ENCODE measurements around the gene LIM2. TPM values are rescaled to one million over a fixed set of nuclear protein-coding genes. Genes with fewer than 3 reads are reported as not detected.
A peak's percentile ranks its signal among the peaks of the same experiment; 100 is the strongest.

LIM2 gene
- total RNA-seq, 1 donor, result not detected

DNA sequence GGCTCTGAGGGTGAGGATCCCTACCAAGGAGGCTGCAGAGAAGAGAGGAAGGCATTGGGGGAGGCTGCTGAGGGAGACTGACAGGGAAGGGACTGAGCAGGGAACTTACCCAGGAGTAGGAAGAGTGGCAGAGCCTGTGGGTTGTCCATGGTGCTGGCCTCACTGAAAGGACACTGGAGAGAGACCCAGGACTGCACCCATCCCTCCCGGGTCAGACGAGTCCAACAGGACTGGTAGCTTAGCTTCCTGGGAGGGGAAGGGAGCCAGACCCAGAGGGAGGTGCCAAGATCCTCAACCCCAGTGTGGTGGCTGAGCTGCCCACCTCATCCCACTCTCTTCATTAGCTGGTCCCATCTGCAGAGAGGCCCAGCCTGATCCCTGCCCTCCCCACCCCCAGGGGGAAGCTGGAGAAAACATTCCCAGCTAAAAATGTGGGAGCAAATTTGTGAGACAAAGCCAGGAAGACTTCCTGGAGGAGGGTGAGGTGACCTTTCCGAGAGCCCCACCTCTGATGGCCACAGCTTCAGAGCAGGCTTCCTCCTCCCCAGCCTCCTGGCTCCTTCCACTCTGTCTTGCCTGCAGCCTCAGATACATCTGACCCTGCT is 45.7 kb downstream of the LIM2 start, which contains the start of gene VSIG10L:
Gene VSIG10L, minus strand, starts transcription at position 164 of the 605 bp plus-strand sequence. Its CDS starts 15 bp downstream, at position 149.
- no peak for DNase-seq (ENCODE audit: low read depth in 2 of 3, low spot score in 2 of 3)

DNA sequence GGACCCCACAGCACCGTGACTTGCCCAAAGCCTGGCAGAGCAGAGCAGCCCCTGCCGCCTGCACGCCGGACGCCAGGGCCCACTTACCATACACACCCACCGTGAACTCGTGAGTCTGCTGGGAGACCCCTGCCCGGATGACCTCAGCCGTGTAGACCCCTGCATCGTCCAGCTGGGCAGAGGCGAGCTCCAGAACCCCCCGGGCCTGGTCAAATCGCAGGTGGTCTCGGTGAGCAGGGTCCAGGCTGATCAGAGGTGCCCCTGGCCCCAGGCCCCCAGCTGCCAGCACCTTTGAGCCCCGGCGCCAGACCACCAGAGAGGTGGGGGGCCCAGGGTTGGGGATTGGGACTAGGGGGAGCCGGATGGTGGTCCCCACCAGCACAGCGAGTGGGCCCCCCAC is 46.7 kb downstream of the LIM2 start:
- DNase-seq (ENCODE audit: low read depth in 2 of 3, low spot score in 2 of 3), result no peak

DNA sequence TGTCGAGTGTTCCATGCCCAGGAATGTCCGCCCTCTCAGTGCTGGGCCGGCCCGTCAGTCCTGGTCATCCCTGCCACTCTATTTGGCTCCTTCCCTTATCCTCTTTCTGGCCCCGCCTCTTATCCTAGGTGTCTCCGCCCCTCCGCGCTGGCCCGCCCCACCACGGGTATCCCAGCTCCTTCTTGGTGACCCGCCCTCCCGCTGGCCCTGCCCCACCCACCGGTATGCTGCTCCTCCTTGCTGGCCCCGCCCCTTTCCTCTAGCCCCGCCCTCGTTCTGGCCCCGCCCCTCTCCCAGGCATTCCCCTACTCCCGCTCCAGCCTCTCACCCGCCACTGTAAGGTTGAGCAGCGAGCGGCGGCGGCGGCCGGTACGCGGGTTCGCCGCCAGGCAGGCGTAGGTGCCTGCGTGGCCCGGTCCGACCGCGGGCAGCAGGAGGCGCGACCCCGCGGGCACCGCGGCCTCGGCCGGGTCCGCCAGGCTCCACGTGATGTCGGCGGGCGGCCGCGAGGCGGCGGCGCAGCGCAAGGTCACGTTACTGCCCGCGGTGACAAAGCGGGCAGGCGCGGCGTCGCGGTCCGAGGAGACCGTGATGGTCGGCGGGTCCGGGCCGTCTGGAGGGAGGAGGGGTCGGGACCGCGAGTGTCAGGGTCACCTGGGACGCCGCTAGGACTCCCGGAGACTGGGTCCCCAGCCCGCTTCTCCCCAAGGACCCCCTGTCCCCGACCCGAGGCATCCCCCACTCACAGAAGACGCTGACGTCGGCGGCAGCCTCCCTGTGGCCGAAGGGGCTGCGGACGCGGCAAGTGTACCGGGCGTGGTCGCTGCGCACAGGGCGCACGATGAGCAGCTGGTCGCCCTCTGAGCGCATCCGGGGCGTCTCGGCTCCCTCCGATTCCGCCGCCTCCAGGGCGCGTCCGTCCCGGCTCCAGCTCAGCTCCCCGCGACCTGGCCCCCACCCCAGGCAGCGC is 47.8 kb downstream of the LIM2 start:
- DNase-seq (ENCODE audit: low read depth in 2 of 3, low spot score in 2 of 3), result peak; percentile 62 to 93 (median 90)

DNA sequence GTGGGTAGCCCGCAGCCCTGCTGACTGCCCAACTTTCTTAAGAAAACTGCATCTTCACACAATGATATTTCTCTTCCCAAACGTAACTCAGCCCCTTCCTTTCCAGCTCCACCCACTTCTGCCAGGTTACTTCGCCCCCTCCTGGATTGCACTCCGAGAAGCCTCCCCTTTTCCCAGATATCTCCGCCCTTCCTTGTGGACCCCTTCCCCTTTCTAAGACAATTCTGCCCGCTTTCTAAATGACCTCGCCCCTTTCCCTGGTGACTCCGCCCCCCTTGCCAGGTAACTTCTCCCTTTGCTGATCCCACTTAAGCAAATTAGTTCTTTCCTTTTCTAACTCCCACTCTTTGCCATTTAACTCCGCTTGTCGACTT is 48.5 kb downstream of the LIM2 start:
- no peak for DNase-seq (ENCODE audit: low read depth in 2 of 3, low spot score in 2 of 3)

DNA sequence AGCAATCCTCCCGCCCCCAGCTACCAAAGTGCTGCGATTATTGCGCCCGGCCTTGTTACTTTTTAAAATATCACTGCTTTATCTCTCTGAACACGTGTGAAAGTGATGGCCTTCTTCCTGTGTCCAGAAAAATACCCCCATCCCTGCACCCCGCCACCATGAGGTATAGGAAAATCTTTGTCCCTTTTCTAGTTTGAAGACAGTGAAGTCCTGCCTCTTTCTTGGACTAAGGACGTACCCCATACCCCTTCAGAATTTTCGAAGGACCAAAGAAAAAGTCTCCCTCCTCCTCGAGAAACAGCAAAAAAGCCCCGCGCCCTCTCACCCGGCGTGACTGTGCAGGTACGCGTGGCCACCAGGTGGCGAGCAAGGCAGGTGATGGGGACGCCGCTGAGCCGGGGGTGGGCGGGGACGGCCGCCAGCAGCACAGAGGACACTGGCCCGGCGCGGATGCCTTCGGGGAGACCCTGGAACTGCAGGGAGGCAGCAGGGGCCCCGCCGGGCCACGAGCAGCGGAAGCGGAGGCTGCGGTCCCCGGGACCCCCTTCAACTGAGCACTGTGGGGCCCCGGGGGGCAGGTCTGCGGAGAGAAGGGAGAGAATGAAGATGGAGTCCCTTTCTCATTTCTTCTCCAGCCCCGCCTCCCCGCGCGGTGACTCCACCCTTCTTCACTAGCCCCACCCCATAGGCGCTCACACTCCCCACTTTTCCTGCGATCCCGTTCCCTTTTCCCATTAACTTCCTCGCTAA is 49.0 kb downstream of the LIM2 start:
- DNase-seq (ENCODE audit: low read depth in 2 of 3, low spot score in 2 of 3), result peak; percentile 68 to 88 (median 84)

DNA sequence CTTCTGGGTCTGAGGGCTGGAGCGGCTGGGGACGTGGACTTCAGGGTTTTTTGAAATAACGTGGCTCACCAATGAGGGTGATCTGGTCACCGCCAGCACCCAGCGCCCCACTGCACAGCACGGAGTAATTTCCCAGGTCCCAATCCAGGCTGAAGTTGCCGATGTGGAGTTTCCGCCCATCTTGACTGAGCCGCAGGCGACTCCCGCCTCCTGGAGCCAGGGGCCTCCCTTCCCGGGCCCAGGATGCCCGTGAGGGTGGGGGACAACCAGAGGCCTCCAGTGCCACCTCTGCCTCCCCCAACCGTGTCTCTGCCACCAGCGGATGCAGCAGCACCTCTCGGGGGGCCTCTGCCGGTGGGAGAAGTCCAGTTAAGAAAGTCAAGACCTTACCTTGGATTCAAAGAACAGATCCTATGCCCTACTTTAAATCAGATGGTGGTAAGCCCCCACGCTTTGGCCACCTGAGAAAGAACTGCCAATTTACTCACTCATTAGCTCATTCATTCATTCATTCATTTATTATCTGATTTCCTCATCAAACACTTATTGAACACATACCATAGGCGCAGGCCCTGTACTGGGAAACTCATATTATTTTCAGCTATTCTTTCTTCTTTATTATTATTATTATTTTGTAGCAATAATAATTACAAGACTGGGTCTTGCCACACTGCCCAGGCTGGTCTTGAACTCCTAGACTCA is 49.8 kb downstream of the LIM2 start:
- DNase-seq (ENCODE audit: low read depth in 2 of 3, low spot score in 2 of 3), result no peak

DNA sequence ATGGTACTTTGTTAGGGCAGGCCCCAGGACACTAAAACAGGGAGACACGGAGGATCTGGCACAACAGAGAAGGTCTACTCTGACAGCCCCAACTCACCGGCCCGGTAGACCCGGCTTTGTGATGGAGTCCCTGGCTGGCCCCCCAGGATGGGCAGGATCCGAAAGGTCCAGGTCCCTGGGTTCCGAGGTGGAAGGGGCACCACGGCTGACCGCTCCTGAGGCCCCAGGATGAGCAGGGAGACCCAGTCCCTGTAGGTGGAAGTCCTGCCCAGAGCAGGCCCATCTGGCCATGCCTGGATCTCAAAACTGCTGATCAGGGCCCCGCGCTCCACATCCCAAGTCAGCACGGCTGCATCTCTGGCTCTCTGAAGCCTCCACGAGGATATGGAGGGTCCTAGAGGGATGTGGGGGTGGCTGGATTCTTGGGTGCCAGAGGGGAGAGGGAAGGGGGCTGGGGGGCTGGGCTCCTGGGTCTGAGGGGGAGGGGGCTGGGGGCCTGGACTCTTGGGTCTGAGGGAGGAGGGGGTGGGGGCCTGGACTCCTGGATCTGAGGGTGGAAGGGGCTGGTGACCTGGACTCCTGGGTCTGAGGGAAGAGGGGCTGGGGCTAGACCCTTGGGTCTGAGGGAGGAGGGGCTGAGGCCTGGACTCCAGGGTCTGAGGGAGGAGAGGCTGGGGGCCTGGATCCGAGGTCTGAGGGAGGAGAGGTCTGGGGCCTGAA is 50.5 kb downstream of the LIM2 start:
- no peak for DNase-seq (ENCODE audit: low read depth in 2 of 3, low spot score in 2 of 3)

DNA sequence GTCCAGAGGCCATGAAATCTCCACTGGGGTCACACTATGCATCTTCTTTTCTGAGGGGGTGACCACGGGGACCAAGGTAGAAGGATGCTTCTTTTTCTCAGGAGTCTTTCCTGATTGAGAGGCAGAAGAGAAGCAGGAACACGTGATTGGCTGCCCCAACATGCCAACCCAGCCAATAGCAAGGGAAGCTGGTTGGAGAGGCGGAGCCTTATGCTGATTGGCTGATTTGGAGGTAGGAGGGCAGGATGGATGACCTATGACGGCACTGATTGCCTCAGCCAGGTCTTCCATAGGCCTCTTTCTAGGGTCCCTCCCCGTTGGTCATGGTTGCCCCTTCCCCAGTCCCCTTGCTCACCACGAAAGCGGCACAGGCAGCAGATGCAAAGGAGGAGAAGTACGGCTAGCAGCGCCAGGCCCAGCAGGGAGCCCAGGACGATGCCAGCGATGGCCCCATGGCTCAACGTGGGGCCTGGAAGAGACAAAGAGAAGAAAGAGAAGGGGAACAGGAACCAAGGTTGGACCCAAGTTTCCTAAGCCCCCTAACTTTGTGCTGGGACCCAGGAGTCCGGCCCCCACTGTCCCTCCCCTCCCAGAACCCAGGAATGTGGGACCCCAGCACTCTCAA is 53.8 kb downstream of the LIM2 start:
- no peak for DNase-seq (ENCODE audit: low read depth in 2 of 3, low spot score in 2 of 3)

DNA sequence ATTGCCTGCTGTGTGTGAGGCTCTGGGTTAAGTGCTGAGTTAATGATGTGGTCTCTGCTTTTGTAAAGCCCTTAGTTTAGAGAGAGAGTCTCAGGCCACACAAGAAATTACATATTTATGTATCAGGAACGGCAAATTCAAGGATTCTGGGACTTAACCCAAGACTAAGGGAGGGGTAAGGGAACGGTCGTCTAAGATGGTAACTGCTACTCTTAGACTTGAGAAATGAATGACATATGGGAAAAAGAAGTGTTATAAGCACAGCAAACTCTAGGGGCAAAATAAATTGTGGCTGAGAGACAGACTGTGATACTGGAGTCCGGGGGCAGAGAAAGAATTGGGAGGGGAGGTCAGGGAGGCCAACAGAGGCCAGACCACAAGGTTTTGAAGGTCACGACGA is 56.1 kb downstream of the LIM2 start:
- DNase-seq (ENCODE audit: low read depth in 2 of 3, low spot score in 2 of 3), result no peak

DNA sequence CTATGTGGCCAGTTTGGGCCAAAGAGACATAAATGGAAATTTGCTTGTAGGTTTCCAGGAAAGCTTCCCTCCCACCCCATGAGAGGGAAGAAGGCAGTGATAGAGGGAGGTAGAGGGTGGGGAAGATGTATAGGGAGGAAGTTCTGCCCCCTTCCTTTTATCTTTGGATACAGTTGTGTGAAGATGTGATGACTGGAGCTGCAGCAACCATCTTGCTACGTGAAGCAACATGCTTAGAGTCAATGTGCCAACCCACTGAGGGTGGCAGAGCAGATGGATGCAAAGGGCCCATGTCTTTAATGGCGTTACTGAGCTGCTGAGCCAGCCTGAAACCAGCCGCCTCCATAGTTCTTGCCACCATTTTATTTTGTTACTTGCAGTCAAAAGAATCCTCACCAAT is 56.6 kb downstream of the LIM2 start:
- no peak for DNase-seq (ENCODE audit: low read depth in 2 of 3, low spot score in 2 of 3)

DNA sequence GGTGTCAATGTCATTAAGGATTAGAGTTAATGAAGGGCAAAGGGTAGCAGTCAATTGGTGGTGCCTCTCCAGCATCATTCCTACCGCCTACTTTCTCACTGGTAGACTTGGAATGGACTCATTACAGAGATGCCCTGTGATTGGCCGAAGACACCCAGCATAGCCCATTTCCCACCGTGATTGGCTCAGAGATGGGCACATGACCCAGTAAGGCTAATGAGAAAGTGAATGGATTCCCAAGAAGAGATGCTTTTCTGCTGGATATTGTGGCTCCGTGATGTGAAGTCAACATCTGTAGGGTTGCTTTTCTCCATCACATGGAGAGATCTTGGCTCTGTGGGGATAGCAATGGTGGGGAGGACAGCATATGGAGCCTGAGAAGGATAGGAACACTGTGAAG is 57.4 kb downstream of the LIM2 start:
- no peak for DNase-seq (ENCODE audit: low read depth in 2 of 3, low spot score in 2 of 3)

Other genes starting within 250 kb of the LIM2 start
- under 0.01 TPM for gene SIGLEC7, start 245.7 kb downstream of the LIM2 start, total RNA-seq
- 9.2 TPM for gene CD33, start 162.9 kb downstream of the LIM2 start, total RNA-seq
- not detected for gene SIGLECL1, start 136.9 kb downstream of the LIM2 start, total RNA-seq
- 1.1 TPM for gene IGLON5, start 76.3 kb downstream of the LIM2 start, total RNA-seq
- 0.81 TPM for gene VSIG10L, start 45.8 kb downstream of the LIM2 start, total RNA-seq
- gene ETFB, start 21.6 kb downstream of the LIM2 start, total RNA-seq, result 162 TPM
- gene CLDND2, start 19.0 kb downstream of the LIM2 start, total RNA-seq, result not detected
- gene NKG7, start 15.3 kb downstream of the LIM2 start, total RNA-seq, result 24.0 TPM
- gene C19orf84, start 2.6 kb upstream of the LIM2 start, total RNA-seq, result 0.27 TPM
- 6.7 TPM for gene SIGLEC10, start 29.7 kb upstream of the LIM2 start, total RNA-seq
- gene SIGLEC8, start 70.5 kb upstream of the LIM2 start, total RNA-seq, result 0.27 TPM
- gene CEACAM18, start 90.6 kb upstream of the LIM2 start, total RNA-seq, result not detected
- gene SIGLEC12, start 113.8 kb upstream of the LIM2 start, total RNA-seq, result 1.1 TPM
- gene SIGLEC6, start 143.7 kb upstream of the LIM2 start, total RNA-seq, result 0.54 TPM
- gene ZNF175, start 183.3 kb upstream of the LIM2 start, total RNA-seq, result 2.7 TPM
- gene SIGLEC5, start 242.4 kb upstream of the LIM2 start, total RNA-seq, result 2.2 TPM